GM21447 (cell line): Measurements from ENCODE around the gene KRTAP12-3.
"Not testable (repeated sequence)": the region's sequence is repeated elsewhere in the genome, so short reads cannot be mapped to it uniquely, and the experiment has no call there.

Experiments used
- ATAC-seq: cut with Tn5 transposase; IDR thresholded peaks from one replicate; pipeline ENCODE4 v1.9.1; 2021; ENCODE audit not compliant: unreplicated experiment

Gene KRTAP12-3, protein sequence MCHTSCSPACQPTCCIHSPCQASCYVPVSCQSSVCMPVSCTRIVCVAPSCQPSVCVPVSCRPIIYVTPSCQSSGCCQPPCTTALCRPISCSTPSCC

DNA sequence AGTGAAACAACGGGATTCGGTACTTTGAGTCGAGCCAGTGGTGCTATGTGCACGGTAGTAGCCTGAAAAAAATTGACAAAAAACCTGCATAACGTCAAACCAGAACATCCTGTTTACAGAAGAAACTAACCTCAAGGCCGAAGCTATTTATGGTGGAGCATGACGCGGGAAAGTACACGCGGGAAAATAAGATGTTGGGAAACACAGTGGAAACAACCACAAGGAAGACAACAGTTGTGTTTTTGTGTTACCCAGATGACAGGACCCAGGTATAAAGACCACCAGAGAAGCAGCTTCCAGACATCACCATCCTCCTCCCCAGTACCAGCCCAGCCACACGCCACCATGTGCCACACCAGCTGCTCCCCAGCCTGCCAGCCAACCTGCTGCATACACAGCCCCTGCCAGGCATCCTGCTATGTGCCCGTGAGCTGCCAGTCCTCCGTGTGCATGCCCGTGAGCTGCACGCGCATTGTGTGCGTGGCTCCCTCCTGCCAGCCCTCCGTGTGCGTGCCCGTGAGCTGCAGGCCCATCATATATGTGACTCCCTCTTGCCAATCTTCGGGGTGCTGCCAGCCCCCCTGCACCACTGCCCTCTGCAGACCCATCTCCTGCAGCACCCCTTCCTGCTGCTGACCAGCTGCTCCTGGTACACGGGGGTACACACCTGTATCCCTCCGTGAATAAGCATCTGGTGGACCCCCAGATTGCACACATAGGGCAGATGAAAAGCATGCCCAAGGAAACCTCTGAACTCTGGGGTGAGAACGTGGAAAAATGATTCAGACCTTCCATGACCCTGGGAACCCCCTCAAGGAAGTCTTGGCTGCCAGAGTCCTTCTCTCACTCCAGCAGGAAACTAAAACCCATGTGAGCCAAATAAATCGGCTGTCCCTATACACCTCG, at the start of gene KRTAP12-3:
Gene KRTAP12-3, plus strand, starts transcription at position 298 of the 906 bp plus-strand sequence. Its CDS starts 48 bp downstream, at position 346.
- no peak for ATAC-seq

DNA sequence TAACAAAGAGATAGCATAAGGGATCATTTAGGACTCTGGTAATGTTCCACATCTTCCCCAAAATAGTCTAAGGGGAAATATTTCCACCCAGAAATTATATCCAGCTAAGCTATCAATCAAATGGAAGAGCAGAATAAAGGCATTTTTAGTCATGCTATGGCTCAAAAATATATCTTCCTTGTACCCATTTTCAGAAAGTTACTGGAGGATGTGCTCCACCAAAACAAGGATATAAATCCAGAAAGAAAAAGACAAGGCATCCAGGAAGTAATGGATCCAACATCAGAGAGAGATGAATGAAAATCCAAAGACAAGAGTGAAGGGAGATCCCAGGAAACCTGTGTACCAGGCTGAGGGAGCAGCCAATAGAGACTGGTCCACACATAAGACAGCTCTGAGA, 48.5 kb upstream of the KRTAP12-3 start:
- ATAC-seq: no peak

DNA sequence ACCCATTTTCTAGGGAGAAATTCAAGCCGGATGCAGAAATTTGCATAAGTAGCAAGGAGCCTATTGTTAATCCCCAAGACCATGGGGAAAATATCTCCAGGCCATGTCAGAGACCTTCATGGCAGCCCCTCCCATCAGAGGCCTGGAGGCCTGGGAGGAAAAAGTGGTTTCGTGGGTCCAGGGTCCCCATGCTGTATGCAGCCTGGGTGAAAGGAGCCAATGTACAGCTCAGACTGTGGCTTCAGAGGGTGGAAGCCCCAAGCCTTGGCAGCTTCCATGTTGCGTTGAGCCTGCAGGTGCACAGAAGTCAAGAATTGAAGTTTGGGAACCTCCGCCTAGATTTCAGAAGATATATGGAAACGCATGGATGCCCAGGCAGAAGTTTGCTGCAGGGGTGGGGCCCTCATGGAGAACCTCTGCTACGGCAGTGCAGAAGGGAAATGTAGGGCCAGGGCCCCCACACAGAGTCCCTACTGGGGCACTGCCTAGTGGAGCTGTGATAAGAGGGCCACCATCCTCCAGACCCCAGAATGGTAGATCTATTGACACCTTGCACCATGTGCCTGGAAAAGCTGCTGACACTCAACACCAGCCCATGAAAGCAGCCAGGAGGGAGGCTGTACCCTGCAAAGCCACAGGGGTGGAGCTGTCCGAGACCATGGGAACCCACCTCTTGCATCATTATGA, 47.4 kb upstream of the KRTAP12-3 start:
- ATAC-seq: not testable (repeated sequence)

DNA sequence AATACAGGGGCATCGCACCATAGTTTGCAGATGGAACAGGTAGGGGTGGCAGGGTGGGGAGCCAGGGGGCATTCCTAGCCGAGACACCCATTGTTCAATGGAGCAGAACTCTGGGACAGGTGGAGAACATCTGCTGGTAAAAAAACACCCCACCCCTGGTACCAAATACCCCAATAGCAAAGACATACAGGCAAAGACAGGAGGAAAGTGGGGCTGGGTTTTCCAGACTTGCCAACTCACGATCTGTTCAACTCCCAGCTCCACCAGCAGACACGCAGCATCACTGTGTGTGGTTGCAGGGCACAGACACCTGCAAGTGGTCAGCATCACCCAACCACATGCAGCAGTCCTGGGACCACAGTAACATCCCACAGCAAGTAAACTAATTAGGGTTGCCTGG, 46.2 kb upstream of the KRTAP12-3 start:
- ATAC-seq: no peak

DNA sequence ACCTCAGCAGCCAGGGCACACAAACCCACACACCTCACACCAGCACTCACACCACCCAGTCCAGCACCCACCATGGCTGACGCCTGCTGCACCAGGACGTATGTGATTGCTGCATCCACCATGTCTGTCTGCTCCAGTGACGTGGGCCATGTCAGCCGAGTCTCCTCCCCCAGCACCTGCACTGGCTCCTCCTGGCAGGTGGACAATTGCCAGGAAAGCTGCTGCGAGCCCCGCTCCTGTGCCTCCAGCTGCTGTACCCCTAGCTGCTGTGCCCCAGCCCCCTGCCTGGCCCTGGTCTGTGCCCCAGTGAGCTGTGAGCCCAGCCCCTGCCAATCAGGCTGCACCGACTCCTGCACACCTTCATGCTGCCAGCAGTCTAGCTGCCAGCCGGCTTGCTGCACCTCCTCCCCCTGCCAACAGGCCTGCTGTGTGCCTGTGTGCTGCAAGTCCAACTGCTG, 45.7 kb upstream of the KRTAP12-3 start, which contains the start of gene KRTAP10-8:
Gene KRTAP10-8, plus strand, starts transcription at position 51 of the 458 bp plus-strand sequence. Its CDS starts 22 bp downstream, at position 73.
- no peak for ATAC-seq

DNA sequence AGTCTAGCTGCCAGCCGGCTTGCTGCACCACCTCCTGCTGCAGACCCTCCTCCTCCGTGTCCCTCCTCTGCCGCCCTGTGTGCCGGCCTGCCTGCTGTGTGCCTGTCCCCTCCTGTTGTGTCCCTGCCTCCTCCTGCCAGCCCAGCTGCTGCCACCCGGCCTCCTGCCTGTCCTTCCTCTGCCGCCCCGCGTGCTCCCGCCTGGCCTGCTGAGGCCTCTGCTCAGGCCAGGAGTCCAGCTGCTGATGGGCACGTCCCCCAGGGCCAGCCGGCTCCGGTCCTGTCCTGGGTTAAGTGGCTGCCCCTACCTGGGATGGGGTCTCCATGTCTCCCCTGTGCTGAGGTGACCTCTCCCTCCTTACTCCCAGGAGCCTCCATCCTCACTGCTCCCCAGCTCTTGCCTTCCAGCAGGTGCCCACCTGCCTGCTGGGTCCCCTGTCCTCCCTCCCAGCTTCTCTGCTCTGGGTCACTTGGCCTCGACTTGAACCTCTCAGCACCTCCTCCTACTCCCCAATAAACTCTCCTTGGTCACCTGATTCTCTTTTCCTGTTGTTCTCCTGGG, 45.0 kb upstream of the KRTAP12-3 start:
- ATAC-seq: no peak

DNA sequence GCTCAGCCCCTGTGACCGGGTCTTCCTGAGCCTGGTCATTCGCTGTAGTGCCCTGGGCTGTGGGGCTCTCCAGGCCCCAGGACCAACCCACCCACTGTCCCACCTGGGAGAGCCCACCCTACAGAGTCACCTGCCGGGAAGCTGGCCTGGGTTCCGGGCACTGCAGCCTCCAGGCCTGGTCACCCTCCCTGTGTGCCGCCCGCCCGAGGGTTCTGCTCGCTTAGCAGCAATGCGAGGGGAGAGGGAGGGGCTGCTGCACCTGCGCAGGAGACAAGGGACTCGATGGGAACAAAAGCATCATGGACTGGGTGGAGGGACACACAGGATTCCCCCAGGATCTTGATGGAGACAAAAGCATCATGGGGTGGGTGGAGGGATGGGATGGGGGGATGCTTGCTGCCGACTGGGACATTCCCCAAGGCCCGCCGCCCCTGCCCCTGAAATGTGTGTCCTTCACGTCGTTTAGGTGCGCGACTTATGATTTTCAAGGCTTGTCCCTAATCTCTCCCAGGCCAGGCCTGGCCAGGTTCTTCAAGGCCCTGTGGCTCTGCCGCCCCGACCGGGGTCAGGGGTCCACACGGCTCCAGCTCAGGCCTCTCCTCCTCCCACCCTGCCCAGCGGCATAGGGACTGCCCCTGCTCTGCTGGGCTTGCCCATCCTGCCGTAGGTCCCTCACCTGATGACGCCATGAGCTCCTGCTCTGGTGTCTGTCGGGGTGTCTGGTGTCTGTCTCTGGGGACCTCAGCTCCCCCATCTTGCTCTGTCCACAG, 44.2 kb upstream of the KRTAP12-3 start:
- no peak for ATAC-seq

DNA sequence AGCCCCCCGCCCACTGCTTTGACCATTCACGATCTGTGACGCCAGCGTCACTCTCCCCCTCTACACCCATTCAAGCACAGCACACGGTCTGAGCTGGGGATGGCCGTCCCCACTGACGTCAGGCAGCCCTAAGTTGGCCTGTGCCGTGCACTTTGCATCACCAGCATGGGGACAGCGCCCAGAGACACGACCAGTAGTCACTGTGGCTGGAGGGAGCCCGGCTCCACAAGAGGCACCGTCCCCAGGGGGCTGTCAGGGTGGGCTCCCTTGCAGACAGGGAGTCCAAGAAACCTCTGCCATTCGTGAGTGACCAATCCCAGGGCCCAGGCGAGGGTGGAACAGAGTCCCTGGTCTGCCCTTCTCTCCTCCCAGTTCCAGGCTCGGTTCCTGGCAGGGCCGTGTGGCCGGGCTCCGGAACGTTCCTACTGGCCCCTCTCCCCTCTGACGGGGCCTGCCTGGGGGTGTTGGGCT, 43.5 kb upstream of the KRTAP12-3 start:
- ATAC-seq: no peak

DNA sequence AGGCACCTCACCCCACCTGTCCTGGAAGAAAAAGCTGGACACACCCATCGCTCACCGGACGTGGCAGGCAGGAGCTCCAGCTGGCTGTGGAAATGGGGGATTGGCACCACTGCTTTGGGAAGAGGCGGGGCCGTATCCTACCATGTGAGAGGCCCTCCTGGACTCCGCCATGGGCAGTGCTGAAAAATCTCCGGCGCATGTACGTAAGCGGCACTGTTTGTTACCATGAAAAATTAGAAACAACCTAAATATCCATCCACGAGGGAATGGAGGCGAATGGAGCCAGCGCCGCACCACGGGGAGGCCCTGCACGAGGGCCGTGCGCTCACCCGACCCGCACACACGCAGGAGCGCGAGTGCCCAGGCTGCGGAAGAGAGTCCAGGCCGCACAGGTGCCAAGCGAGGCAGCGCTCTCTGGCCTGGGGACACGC, 42.8 kb upstream of the KRTAP12-3 start:
- no peak for ATAC-seq

DNA sequence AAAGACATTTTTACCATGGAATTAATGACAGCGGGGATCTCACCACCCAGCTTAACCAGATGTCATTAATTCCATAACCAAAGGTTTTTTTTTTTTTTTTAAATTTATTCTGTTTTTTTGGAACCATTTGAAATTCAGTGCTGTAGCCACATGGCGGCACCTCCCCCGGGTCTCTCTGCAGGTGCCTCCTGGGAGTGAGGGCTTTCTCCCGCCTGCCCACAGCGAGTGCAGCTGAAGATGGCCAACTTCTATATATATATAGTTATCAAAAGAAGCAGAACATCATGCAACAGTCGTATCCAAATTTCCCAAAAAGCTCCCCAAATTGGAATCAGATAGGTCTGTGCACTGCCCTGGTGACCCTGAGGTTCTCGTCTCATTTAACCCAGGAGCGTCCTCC, 42.3 kb upstream of the KRTAP12-3 start:
- ATAC-seq: no peak

DNA sequence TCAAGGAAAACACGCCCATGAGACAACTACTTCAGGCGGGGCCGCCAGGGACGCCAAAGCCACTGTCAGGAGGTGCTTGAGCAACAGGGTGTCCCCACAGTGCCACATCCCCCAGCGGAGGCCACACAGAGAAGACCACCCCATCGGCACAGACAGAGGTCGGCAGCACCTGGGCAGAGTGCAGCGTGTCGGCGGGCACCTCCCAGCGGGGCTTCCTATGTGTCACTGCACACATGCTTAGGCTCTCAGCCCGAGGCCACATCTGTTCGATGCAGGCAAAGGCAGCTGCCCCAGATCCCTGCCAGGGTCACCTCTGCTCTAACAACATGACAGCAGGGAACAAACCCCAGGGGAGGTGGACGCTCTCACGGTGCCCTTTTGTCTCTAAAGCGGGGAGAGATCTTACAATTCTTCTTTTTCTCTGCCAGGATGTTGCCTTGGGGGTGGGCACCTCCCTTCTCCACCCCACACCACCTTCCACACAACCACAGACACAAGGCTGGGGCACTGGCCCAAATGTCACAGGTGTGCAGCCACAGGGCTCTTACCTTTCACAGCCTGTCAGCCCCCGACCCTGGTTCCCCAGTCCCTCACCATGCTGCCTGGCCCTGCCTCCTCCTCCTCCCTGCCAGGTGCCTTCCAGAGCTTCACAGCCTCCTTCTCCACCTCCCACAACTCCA, 41.7 kb upstream of the KRTAP12-3 start:
- ATAC-seq: no peak

DNA sequence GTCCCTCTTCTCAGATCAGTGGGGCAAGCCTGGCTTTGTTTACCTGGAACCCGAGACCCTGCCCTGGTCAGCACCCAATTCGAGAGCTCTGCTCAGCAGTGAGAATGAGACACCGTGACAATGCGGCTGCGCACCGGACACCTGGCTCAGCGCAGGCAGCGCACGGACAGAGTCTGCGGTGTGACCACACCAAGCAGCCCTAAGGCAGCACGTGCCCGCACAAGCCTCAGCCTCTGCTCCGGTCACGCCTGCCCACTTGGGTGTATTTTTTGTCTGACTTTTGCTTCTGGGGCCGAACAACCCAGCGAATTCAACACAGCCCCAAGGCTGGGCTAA, 41.2 kb upstream of the KRTAP12-3 start:
- ATAC-seq: no peak

DNA sequence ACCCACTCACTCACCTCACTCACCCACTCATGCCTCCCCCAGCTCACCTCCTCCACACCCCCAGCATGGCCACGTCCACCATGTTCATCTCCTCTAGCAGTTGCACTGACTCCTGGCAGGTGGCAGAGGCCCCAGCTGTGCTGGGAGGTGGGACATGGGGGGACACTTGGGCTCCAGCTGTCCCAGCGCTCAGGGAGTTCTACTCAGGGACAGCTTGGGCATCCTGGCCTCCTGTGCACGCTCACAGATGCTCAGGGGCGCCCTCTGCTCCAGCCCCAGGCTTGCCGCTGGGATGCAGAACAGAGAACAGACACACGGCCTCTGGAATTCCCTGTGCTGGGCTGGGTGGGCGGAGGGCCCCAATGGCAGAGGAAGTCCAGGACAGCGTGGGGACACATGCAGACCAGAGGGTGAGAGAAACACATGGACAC, 40.6 kb upstream of the KRTAP12-3 start:
- no peak for ATAC-seq

DNA sequence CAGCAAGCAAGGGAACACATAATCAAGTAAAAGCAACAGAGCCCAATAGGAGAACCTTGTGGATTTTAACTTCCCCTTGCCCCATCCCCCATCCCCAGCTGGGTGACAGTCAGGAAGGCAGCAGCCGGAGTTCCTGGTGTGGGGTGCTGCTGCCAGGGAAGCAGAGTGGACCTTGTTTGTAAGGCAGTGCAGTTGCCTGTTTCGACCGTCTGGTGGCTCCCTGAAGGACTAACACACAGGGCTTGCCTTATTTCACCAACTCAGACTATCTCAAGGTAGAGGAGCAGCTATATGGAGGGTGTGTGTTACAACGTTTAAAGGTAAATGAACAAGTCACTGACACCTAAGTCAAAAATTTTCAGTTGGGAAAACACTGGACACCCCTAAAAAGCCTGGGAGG, 39.2 kb upstream of the KRTAP12-3 start:
- no peak for ATAC-seq

DNA sequence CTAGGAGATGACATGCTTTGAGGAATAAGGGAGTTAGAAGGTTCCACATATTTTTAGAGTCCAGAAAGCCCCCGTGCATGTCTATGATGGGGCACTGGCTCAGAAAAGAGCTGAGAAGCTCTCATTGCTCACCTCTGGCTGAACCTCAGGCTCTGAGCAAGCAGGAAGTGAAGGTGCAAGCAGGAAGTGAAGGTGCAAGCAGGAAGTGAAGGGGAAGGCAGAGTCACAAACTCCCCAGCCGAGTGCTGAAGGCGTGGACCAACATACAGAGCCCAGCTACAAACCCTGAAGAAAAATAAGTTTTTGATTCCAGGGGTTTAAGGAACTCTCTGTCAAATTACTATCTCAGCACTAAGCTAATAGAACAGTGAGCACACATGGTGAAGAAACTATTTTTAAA, 38.8 kb upstream of the KRTAP12-3 start:
- ATAC-seq: no peak

DNA sequence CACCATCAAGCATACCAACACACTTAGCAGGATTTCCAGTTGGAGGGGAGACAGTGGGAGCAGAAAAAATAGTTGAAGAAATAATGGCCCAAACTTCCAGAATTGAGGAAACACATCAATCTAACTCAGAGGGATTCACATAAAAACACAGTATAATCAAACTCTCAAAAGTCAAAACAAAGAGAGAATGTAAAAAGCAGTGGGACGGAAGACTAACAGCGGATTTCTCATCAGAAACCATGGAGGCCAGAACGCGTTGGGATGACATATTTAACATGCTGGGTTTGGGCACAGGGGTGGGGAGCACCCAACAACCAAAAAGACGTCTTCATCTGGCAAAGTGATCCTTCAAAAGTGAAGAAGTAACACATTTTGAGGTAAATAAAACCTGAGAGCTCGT, 37.8 kb upstream of the KRTAP12-3 start:
- ATAC-seq: no peak

DNA sequence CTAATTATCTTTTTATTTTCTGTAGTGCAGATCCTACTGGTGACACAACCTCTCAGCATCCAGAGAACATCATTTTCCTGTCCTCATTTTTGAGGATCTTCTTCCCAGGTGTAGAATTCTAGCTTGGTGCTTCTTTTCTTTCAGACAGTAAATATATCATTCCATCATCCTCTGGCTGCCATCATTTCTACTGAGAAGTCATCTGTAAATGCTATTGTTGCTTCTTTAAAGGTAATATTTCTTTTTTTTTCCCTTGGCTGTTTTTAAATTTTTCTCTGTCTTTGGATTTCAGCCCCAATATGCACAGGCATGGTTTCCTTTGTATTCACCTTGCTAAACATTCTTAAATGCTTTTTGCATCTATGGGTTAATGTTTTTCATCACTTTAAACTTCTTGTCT, 34.2 kb upstream of the KRTAP12-3 start:
- ATAC-seq: no peak

DNA sequence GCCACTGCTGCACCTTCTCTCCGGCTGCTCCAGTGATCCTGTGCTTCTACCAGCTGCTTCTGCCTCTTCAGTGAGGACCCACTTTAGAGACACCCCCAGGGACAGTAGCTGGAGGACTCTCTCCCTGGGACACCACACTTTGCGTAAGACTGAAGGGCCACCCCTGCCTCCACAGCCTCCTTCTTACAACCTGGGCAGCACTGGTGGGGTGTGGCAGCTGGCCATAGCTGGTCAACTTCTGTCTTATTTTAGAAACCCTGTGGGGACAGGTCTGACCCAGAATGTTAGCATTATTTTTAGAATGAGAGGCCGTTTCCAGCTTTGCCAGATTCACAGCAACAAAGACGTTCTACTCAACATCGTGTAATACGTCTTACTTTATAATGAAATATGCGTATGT, 32.0 kb upstream of the KRTAP12-3 start:
- no peak for ATAC-seq

DNA sequence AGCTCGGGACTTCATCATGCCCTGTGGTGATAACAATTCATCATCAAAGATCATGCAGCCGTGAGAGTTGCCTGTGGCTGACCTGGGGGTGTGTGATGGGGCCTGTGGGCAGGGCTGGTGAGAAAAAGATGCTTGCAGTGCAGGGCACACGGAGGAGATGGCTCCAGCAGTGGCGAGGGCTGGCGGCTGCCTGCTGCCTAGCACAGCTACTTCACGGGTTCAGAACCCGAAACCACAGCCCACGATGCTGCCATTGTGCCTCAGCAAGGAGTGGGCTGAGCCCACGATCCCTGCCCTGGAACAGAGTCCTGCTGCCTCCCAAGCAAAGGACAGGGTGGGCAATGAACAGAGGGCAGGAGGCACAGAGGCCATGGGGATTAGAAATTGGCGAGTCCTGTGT, 31.5 kb upstream of the KRTAP12-3 start:
- no peak for ATAC-seq

DNA sequence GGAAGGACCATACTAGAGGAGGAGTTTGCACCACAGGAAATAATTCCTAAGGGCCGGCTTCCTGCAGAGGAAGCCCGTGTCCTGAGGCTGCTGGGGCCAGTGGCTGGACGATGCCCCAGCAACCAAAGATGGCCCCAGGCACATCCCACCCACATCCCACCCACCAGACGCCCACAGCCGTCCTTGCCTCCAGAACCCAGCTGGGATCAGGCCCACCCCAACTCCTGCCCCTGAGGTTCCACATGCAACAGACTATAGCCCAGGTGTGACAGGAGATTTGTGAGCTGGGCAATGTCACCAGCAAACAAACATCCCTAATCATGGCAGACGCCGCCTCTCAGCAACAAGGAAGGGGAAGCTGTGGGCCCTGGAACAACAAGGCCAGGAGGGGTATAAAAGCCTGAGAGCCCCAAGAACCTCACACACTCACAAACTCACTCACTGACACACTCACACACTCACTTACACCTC, 31.0 kb upstream of the KRTAP12-3 start, which contains the start of gene KRTAP10-9:
Gene KRTAP10-9, plus strand, starts transcription at position 421 of the 471 bp plus-strand sequence. CDS start 79 bp downstream, outside the sequence.
- ATAC-seq: no peak
